H9 (cell line): ENCODE results near the gene SLCO6A1. TPM values are rescaled to one million over a fixed set of nuclear protein-coding genes. Genes with fewer than 3 reads are reported as not detected.
"Not testable (repeated sequence)": the region's sequence is repeated elsewhere in the genome, so short reads cannot be mapped to it uniquely, and the experiment has no call there.

Source experiments
- DNase-seq: peaks from one replicate; pipeline ENCODE4 v3.0.0-alpha.2; 2017
- H2AFZ ChIP-seq: one replicate; pipeline ENCODE4 v1.6.1; 2013; ENCODE audit warnings: mild to moderate bottlenecking, low read length, control low read depth, moderate library complexity
- H2AK5ac ChIP-seq: 2 replicates; pipeline ENCODE4 v1.6.1; 2013; ENCODE audit warnings: low read length, control low read depth, mixed read lengths; ENCODE audit not compliant: insufficient read length
- H2BK120ac ChIP-seq: one replicate; pipeline ENCODE4 v1.6.1; 2013; ENCODE audit warnings: low read depth, mild to moderate bottlenecking, low read length, control low read depth, inconsistent platforms; ENCODE audit not compliant: poor library complexity, severe bottlenecking
- H2BK12ac ChIP-seq: 2 replicates; pipeline ENCODE4 v1.6.1; 2013; ENCODE audit warnings: low read length, control low read depth, mixed read lengths, low read depth; ENCODE audit not compliant: insufficient read length
- H2BK15ac ChIP-seq: 2 replicates; pipeline ENCODE4 v1.6.1; 2013; ENCODE audit warnings: low read depth, low read length, control low read depth
- H2BK20ac ChIP-seq: one replicate; pipeline ENCODE4 v1.6.1; 2013; ENCODE audit warnings: low read depth, mild to moderate bottlenecking, low read length, control low read depth, inconsistent platforms; ENCODE audit not compliant: poor library complexity, severe bottlenecking
- H2BK5ac ChIP-seq: 2 replicates; pipeline ENCODE4 v1.6.1; 2013; ENCODE audit warnings: low read length, control low read depth, mixed read lengths; ENCODE audit not compliant: insufficient read length
- H3K14ac ChIP-seq: 2 replicates; pipeline ENCODE4 v1.6.1; 2013; ENCODE audit warnings: low read length, control low read depth; ENCODE audit not compliant: insufficient read depth
- H3K18ac ChIP-seq: 2 replicates; pipeline ENCODE4 v1.6.1; 2013; ENCODE audit warnings: low read depth, mild to moderate bottlenecking, mixed read lengths, low read length, control low read depth; ENCODE audit not compliant: insufficient read length
- H3K23ac ChIP-seq: 2 replicates; pipeline ENCODE4 v1.6.1; 2013; ENCODE audit warnings: low read length, control low read depth, mixed read lengths, low read depth; ENCODE audit not compliant: insufficient read length
- H3K23me2 ChIP-seq: 2 replicates; pipeline ENCODE4 v1.6.1; 2013; ENCODE audit warnings: low read depth, mild to moderate bottlenecking, mixed read lengths, low read length, control low read depth; ENCODE audit not compliant: insufficient read length, poor library complexity, severe bottlenecking
- H3K27ac ChIP-seq: 2 replicates; pipeline ENCODE4 v1.5.1; 2013; ENCODE audit warnings: low read length, control low read depth, mixed read lengths, low read depth; ENCODE audit not compliant: insufficient read length
- H3K27me3 ChIP-seq: 2 replicates; pipeline ENCODE4 v1.6.1; 2013; ENCODE audit warnings: low read length, control low read depth, inconsistent platforms; ENCODE audit not compliant: insufficient read depth
- H3K4ac ChIP-seq: 2 replicates; pipeline ENCODE4 v1.6.1; 2013; ENCODE audit warnings: low read depth, mild to moderate bottlenecking, control low read depth, inconsistent platforms, low read length, moderate library complexity
- H3K4me1 ChIP-seq: 2 replicates; pipeline ENCODE4 v1.6.1; 2013; ENCODE audit warnings: low read length, control low read depth, inconsistent platforms; ENCODE audit not compliant: insufficient read depth
- H3K4me2 ChIP-seq: 2 replicates; pipeline ENCODE4 v1.6.1; 2013; ENCODE audit warnings: low read length, control low read depth, mixed read lengths; ENCODE audit not compliant: insufficient read length, insufficient read depth
- H3K56ac ChIP-seq: 2 replicates; pipeline ENCODE4 v1.6.1; 2013; ENCODE audit warnings: low read depth, mild to moderate bottlenecking, mixed read lengths, low read length, control low read depth; ENCODE audit not compliant: insufficient read length
- H3K79me1 ChIP-seq: 2 replicates; pipeline ENCODE4 v1.6.1; 2013; ENCODE audit warnings: low read depth, mild to moderate bottlenecking, moderate library complexity, low read length, control low read depth, inconsistent platforms; ENCODE audit not compliant: insufficient read depth, poor library complexity, severe bottlenecking
- H3K79me2 ChIP-seq: 2 replicates; pipeline ENCODE4 v1.6.1; 2013; ENCODE audit warnings: low read length, control low read depth, inconsistent platforms; ENCODE audit not compliant: insufficient read depth
- H3K9ac ChIP-seq: 2 replicates; pipeline ENCODE4 v1.6.1; 2013; ENCODE audit warnings: low read length, control low read depth, mixed read lengths; ENCODE audit not compliant: insufficient read length; ENCODE audit errors: extremely low read depth
- H3K9me3 ChIP-seq: one replicate; pipeline ENCODE4 v1.6.1; 2013; ENCODE audit warnings: low read depth, low read length, inconsistent platforms; ENCODE audit not compliant: control insufficient read depth
- H3T11ph ChIP-seq: one replicate; pipeline ENCODE4 v1.6.1; 2013; ENCODE audit warnings: mild to moderate bottlenecking, low read length, control low read depth, inconsistent platforms
- H4K20me1 ChIP-seq: one replicate; pipeline ENCODE4 v1.6.1; 2013; ENCODE audit not compliant: control insufficient read depth, insufficient read length, insufficient read depth
- H4K5ac ChIP-seq: 2 replicates; pipeline ENCODE4 v1.6.1; 2013; ENCODE audit warnings: low read depth, mild to moderate bottlenecking, mixed read lengths, low read length, control low read depth; ENCODE audit not compliant: insufficient read length
- H4K8ac ChIP-seq: replicated peaks from 2 replicates; pipeline ENCODE4 v1.6.1; 2013; ENCODE audit warnings: low read length, control low read depth, mixed read lengths, low read depth; ENCODE audit not compliant: insufficient read length
- H4K91ac ChIP-seq: 2 replicates; pipeline ENCODE4 v1.6.1; 2013; ENCODE audit warnings: low read depth, mild to moderate bottlenecking, moderate library complexity, mixed read lengths, low read length, control low read depth; ENCODE audit not compliant: insufficient read length
- H3K27ac Mint-ChIP-seq, 3 experiments: 2 replicates in 2 of 3; 3 replicates in 1 of 3; pipeline ENCODE4 v1.8.0; 2020 to 2021; ENCODE audit warnings: mixed read lengths in 3 of 3, mild to moderate bottlenecking in 1 of 3, moderate library complexity in 1 of 3
- H3K27me3 Mint-ChIP-seq: 2 replicates; pipeline ENCODE4 v1.8.0; 2021; ENCODE audit warnings: low read depth, mild to moderate bottlenecking, moderate library complexity, mixed read lengths
- H3K36me3 Mint-ChIP-seq, 3 experiments: 2 replicates in 2 of 3; 3 replicates in 1 of 3; pipeline ENCODE4 v1.8.0; 2020 to 2021; ENCODE audit warnings: low read depth in 3 of 3, mixed read lengths in 3 of 3; ENCODE audit not compliant: insufficient read depth in 1 of 3
- H3K4me1 Mint-ChIP-seq, 2 experiments: 2 replicates each; pipeline ENCODE4 v1.8.0; 2020; ENCODE audit warnings: mixed read lengths in 2 of 2
- H3K4me3 Mint-ChIP-seq, 2 experiments: 2 replicates in 1 of 2; 3 replicates in 1 of 2; pipeline ENCODE4 v1.8.0; 2020 to 2021; ENCODE audit warnings: mild to moderate bottlenecking in 2 of 2, mixed read lengths in 2 of 2, moderate library complexity in 1 of 2
- H3K9me3 Mint-ChIP-seq, 2 experiments: 2 replicates in 1 of 2; 3 replicates in 1 of 2; pipeline ENCODE4 v1.8.0; 2020; ENCODE audit warnings: mild to moderate bottlenecking in 2 of 2, mixed read lengths in 2 of 2, moderate library complexity in 1 of 2
- CTCF ChIP-seq: fragments of 200-600 bp; sonication (generic); conservative IDR thresholded peaks from 3 replicates; pipeline ENCODE4 v1.8.0; 2021; ENCODE audit warnings: antibody characterized with exemption, mild to moderate bottlenecking
- WGBS: extraction: QIAGEN DNeasy Blood & Tissue Kit; methylation state at CpG from one replicate; pipeline ENCODE4 v1.1.7; 2013; ENCODE audit warnings: missing lambda C conversion rate, low lambda C conversion rate, mixed read lengths; ENCODE audit not compliant: insufficient read length; ENCODE audit errors: extremely low coverage; 5-methylcytosine and 5-hydroxymethylcytosine counted together
- total RNA-seq: library from RNA; stranded (reverse); gene quantifications from 2 replicates; pipeline ENCODE4 v1.2.1, GENCODE V29; 2021

The SLCO6A1 gene
- total RNA-seq, 1 experiment from 2014 or later: 0.46 TPM

GRCh38 chr5:102511666-102512065, 12.9 kb upstream of the SLCO6A1 start:
- H4K20me1 ChIP-seq: no peaks in the 10 kb centered on the region
- DNase-seq: no peak
- H2BK120ac ChIP-seq: no peak overlapping the region
- H2BK5ac ChIP-seq: no peak overlapping the region
- no peaks in the 10 kb centered on the region for H3K23me2 ChIP-seq
- no peak overlapping the region for H3K27ac ChIP-seq
- Mint-ChIP-seq H3K4me3 (no peak overlapping the region), H3K9me3 (no peaks in the 10 kb centered on the region), H3K36me3 (no peaks in the 10 kb centered on the region), H3K4me1 (no peaks in the 10 kb centered on the region), H3K27ac (no peak overlapping the region), H3K27me3 (no peaks in the 10 kb centered on the region)
- no peak overlapping the region for H3K4me2 ChIP-seq
- H3K18ac ChIP-seq: no peak overlapping the region
- H4K91ac ChIP-seq: no peak overlapping the region
- H4K8ac ChIP-seq: no peak overlapping the region
- no peak overlapping the region for H2BK15ac ChIP-seq
- no peak overlapping the region for H3K56ac ChIP-seq
- H3K4ac ChIP-seq: no peak overlapping the region
- H2AFZ ChIP-seq: no peak overlapping the region
- no peak overlapping the region for H3K9ac ChIP-seq
- H3K14ac ChIP-seq: no peak overlapping the region
- no peak for TF ChIP-seq CTCF
- H3K9me3 ChIP-seq: no peaks in the 10 kb centered on the region
- no peaks in the 10 kb centered on the region for H3K4me1 ChIP-seq
- no peak overlapping the region for H4K5ac ChIP-seq
- H3K27me3 ChIP-seq: no peaks in the 10 kb centered on the region
- no peak overlapping the region for H3T11ph ChIP-seq
- WGBS: no CpG with 5 or more reads among the region's 4 CpGs
- H3K23ac ChIP-seq: no peak overlapping the region
- no peaks in the 10 kb centered on the region for H3K79me1 ChIP-seq
- H2BK12ac ChIP-seq: no peak overlapping the region
- no peaks in the 10 kb centered on the region for H3K79me2 ChIP-seq
- H2AK5ac ChIP-seq: no peak overlapping the region
- H2BK20ac ChIP-seq: no peak overlapping the region

GRCh38 chr5:102491261-102491914, 7.4 kb downstream of the SLCO6A1 start:
- H4K91ac ChIP-seq, H4K5ac ChIP-seq, H3K9me3 ChIP-seq, H3K14ac ChIP-seq, H3T11ph ChIP-seq, H3K9ac ChIP-seq, H2BK5ac ChIP-seq, H2AFZ ChIP-seq, H3K4ac ChIP-seq, H3K23me2 ChIP-seq, H3K27me3 ChIP-seq, H3K56ac ChIP-seq, H3K4me1 Mint-ChIP-seq, H3K4me2 ChIP-seq, H2BK20ac ChIP-seq, H3K27ac Mint-ChIP-seq, H2AK5ac ChIP-seq, H3K23ac ChIP-seq, H3K79me1 ChIP-seq, H2BK15ac ChIP-seq, H2BK12ac ChIP-seq, H4K20me1 ChIP-seq, H3K4me1 ChIP-seq, H3K18ac ChIP-seq, H4K8ac ChIP-seq, H3K4me3 Mint-ChIP-seq, DNase-seq, H3K27me3 Mint-ChIP-seq, H2BK120ac ChIP-seq, H3K27ac ChIP-seq, H3K79me2 ChIP-seq: not testable (repeated sequence)
- peaks cover 10 to 14% of the 10 kb centered on the region in 2 experiments; a peak in 4 of 5 replicates for H3K9me3 Mint-ChIP-seq
- WGBS: no CpG with 5 or more reads among the region's 35 CpGs
- peaks cover 9 to 12% (median 12%) of the 10 kb centered on the region in 3 experiments; a peak in 6 of 7 replicates for H3K36me3 Mint-ChIP-seq
